ENCODE data around the gene KATNB1. TPM values are rescaled to one million over a fixed set of nuclear protein-coding genes. Genes with fewer than 3 reads are reported as not detected.

KATNB1 gene
- total RNA-seq, 1 donor from 2014 or later: 18.0 TPM

GRCh38 chr16:57751539-57752202 is 16.1 kb downstream of the KATNB1 start:
- TF ChIP-seq, protein P1, sequence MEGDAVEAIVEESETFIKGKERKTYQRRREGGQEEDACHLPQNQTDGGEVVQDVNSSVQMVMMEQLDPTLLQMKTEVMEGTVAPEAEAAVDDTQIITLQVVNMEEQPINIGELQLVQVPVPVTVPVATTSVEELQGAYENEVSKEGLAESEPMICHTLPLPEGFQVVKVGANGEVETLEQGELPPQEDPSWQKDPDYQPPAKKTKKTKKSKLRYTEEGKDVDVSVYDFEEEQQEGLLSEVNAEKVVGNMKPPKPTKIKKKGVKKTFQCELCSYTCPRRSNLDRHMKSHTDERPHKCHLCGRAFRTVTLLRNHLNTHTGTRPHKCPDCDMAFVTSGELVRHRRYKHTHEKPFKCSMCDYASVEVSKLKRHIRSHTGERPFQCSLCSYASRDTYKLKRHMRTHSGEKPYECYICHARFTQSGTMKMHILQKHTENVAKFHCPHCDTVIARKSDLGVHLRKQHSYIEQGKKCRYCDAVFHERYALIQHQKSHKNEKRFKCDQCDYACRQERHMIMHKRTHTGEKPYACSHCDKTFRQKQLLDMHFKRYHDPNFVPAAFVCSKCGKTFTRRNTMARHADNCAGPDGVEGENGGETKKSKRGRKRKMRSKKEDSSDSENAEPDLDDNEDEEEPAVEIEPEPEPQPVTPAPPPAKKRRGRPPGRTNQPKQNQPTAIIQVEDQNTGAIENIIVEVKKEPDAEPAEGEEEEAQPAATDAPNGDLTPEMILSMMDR (IDR thresholded peaks at IDR 0.05): no peak
- intact Hi-C loops (cut with DNase I): no loop called here
- Histone ChIP-seq H3K9me3 (no peaks in the 10 kb centered on the region), H3K27me3 (ENCODE audit: low read depth) (no peaks in the 10 kb centered on the region), H3K27ac (no peak overlapping the region), H3K4me1 (peaks cover under 1% of the 10 kb centered on the region), H3K36me3 (peaks cover 40% of the 10 kb centered on the region), H3K4me3 (no peak overlapping the region)
- peak; percentile 43 for DNase-seq
- ATAC-seq: no peak

DNA sequence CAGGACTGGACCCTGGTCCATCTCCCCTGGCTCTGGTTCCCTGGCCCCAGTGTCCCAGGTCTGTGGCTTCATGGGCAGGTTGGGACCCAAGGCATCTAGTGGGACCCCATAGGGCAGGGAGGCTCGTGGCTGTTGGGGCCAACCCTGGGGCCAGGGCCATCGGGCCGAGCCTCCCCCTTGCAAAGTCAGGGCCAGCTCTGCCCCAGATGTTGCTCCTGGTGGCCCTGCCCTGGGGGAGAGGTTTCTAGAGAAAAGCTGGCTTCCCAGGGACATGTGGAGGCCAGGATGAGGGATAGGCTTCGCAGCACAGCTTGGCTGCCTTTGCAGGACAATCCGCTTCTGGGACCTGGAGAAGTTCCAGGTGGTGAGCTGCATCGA is 16.6 kb downstream of the KATNB1 start:
- Histone ChIP-seq H3K36me3 (peaks cover 40% of the 10 kb centered on the region), H3K27me3 (ENCODE audit: low read depth) (no peaks in the 10 kb centered on the region), H3K4me3 (no peak overlapping the region), H3K27ac (no peak overlapping the region), H3K4me1 (peaks cover 6% of the 10 kb centered on the region), H3K9me3 (no peaks in the 10 kb centered on the region)
- TF ChIP-seq, protein P1 (IDR thresholded peaks at IDR 0.05): no peak
- DNase-seq (peak; percentile 33), ATAC-seq (no peak)
- intact Hi-C loops (cut with DNase I): no loop called here

DNA sequence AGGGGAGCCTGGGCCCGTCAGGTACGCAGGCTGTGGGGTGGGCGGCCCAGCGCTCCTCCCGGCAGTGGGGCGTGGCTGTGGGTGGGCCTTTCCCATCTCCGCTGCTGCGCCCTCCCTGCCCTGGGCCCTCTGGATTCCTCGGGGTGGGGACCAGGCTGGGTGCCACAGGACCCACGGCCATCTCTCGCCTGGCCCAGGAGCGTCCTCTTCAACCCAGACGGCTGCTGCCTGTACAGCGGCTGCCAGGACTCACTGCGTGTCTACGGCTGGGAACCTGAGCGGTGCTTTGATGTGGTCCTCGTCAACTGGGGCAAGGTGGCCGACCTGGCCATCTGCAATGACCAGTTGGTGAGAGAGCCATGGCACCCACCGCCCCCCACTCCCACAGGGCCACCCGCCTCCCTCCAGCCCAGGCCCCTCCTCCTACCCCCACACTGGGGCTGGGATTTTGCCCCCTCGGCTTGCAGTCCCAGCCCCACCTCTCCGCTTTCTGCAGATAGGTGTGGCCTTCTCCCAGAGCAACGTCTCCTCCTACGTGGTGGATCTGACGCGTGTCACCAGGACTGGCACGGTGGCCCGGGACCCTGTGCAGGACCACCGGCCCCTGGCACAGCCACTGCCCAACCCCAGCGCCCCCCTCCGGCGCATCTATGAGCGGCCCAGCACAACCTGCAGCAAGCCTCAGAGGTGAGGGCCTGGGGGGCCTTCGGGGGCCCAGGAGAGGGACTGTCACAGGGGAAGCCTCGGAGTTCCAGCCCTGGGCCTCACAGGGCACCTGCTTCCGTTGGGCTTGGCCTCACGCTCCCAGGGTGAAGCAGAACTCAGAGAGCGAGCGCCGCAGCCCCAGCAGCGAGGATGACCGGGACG is 17.2 kb downstream of the KATNB1 start:
- TF ChIP-seq, protein P1 (IDR thresholded peaks at IDR 0.05): no peak
- peak; percentile 42 for DNase-seq
- Histone ChIP-seq H3K9me3 (no peaks in the 10 kb centered on the region), H3K27ac (no peak overlapping the region), H3K4me3 (no peak overlapping the region), H3K27me3 (ENCODE audit: low read depth) (no peaks in the 10 kb centered on the region), H3K4me1 (peaks cover 12% of the 10 kb centered on the region), H3K36me3 (peaks cover 34% of the 10 kb centered on the region)
- ATAC-seq: no peak
- intact Hi-C loops (cut with DNase I): no loop called here

DNA sequence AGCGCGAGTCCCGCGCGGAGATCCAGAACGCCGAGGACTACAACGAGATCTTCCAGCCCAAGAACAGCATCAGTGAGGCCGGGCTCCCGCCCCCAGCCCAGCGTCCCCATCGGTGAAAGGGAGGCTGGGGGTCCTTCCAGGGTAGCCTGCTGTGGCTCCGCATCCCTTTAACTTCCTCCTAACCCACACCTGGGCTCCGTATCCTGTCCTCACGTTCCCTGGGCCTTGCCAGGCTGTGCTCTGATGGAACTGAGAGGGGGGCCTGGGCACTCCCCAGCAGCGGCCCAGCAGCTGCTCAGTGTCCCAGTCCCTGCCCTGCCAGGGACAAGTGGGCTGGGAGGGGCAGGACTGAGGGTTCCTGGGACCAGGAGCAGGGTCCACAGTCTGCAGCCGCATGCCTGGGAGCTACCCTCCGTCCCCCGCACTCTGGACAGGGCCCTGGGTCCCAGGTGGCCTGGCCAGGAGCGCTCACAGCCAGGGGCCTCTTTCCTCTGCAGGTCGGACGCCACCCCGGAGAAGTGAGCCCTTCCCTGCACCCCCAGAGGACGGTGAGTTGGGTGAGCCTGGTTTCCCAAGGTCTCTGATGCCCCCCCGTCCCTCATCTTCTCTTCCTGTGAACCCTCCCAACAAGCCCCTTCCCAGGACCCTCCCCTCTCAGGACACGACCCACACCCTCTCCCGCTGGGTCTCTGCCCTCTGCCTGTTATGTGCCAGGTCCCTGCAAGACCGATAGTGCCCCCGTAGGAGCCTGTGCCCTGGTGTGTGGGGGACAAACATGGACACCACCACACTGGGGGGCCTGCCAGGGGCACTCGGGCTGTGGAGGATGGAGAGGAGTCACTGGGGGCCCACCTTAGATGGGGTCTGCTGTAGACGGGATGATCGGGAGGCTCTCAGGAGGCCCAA is 18.1 kb downstream of the KATNB1 start:
- Histone ChIP-seq H3K27ac (no peak overlapping the region), H3K4me3 (no peak overlapping the region), H3K9me3 (no peaks in the 10 kb centered on the region), H3K27me3 (ENCODE audit: low read depth) (no peaks in the 10 kb centered on the region), H3K4me1 (peaks cover 12% of the 10 kb centered on the region), H3K36me3 (peaks cover 42% of the 10 kb centered on the region)
- TF ChIP-seq, protein P1 (IDR thresholded peaks at IDR 0.05): no peak
- DNase-seq: peak; percentile 36
- no peak for ATAC-seq
- intact Hi-C loops (cut with DNase I): no loop called here

- TF ChIP-seq, protein P1 (IDR thresholded peaks at IDR 0.05): no peak
- Histone ChIP-seq H3K27me3 (ENCODE audit: low read depth) (no peaks in the 10 kb centered on the region), H3K36me3 (peaks cover 50% of the 10 kb centered on the region), H3K9me3 (no peaks in the 10 kb centered on the region), H3K27ac (no peak overlapping the region), H3K4me1 (peaks cover 12% of the 10 kb centered on the region), H3K4me3 (no peak overlapping the region)
- no peak for ATAC-seq
- intact Hi-C loops (cut with DNase I): no loop called here
- peak; percentile 25 for DNase-seq
These were observed 18.9 kb downstream of the KATNB1 start for GRCh38 chr16:57754354-57755060.

All from lower lobe of right lung (tissue), 2 donors.